Measurements from ENCODE around the gene MRPL52. TPM values are rescaled to one million over a fixed set of nuclear protein-coding genes. Genes with fewer than 3 reads are reported as not detected.

Gene MRPL52
- total and polyA plus RNA-seq, 2 of the 13 experiments (the other 11 are each of a cell fraction or from before 2014, with no cell fraction given): 118 to 329 TPM

- no peak for DNase-seq (ENCODE audit: low spot score)
- Histone ChIP-seq H3K36me3 (replicated peaks in 1 of 2; ENCODE audit: control insufficient read depth in 1 of 2, insufficient read depth in 2 of 2, low read length in 2 of 2) (peaks cover 14% of the 10 kb centered on the region in 2 experiments; a peak in 4 of 5 replicates), H3K27ac (ENCODE audit: extremely low read length, insufficient read depth, low read length) (no peak overlapping the region), H3K4me1 (ENCODE audit: insufficient read depth, low read length) (peaks cover 33% of the 10 kb centered on the region), H3K79me2 (ENCODE audit: insufficient read depth, low read length) (no peaks in the 10 kb centered on the region), H2AFZ (ENCODE audit: low read length) (no peak overlapping the region), H4K20me1 (ENCODE audit: insufficient read depth, low read length) (no peaks in the 10 kb centered on the region; the same call in 1 of the 2 replicates), H3K27me3 (ENCODE audit: control insufficient read depth in 1 of 2, insufficient read depth in 2 of 2, low read length in 2 of 2) (no peaks in the 10 kb centered on the region; a peak in 1 of 5 replicates), H3K9ac (ENCODE audit: insufficient read depth, low read depth, low read length) (no peak overlapping the region), H3K4me2 (ENCODE audit: low read depth, low read length) (no peak overlapping the region), H3K9me3 (ENCODE audit: low read length) (no peaks in the 10 kb centered on the region), H3K4me3 (replicated peaks in 1 of 3; ENCODE audit: insufficient read depth in 1 of 3, low read depth in 2 of 3, low read length in 3 of 3) (no peak overlapping the region)
- ATAC-seq: no peak
- intact Hi-C loops (cut with micrococcal nuclease; ENCODE audit: unreplicated experiment): no loop called here
- ChIA-PET CTCF (ENCODE audit: low intra/inter-chr PET ratio, low total read pairs) (no interaction called here), POLR2A (no interaction called here)
- in situ Hi-C loops (cut with HindIII; ENCODE audit: extremely low pct_ligation_motif_present, low pct_unique_long_range_greater_than_20kb): no loop called here
- no peak for FAIRE-seq
- no TSS peak for BruUV-seq (replicated peaks)
- WGBS (ENCODE audit: low lambda C conversion rate): 99% methylated on average over 15 of the region's 15 CpGs
- 0 out of 2 replicates have a peak, but pooled peaks have one; percentile 40 for TF ChIP-seq NFKB2 (CRISPR knock-in tag; IDR thresholded peaks at IDR 0.05; ENCODE audit: borderline replicate concordance)
- TF ChIP-seq ZNF816 (CRISPR knock-in tag; IDR thresholded peaks at IDR 0.05; ENCODE audit: borderline replicate concordance): no peak
- TF ChIP-seq NFAT5 (CRISPR knock-in tag; IDR thresholded peaks at IDR 0.05): peak; percentile 31; the same call in 1 of the 2 replicates
- TF ChIP-seq NFYC (CRISPR knock-in tag; IDR thresholded peaks at IDR 0.05): no peak
- TF ChIP-seq ZNF737 (CRISPR knock-in tag; IDR thresholded peaks at IDR 0.05; ENCODE audit: borderline replicate concordance): no peak
- 0 out of 2 replicates have a peak, but pooled peaks have one; percentile 16 for TF ChIP-seq HOXA3 (CRISPR knock-in tag; IDR thresholded peaks at IDR 0.05)
- no peak for TF ChIP-seq AKNA (CRISPR knock-in tag; IDR thresholded peaks at IDR 0.05; ENCODE audit: borderline replicate concordance)
- TF ChIP-seq AGO2 (optimal IDR thresholded peaks at IDR 0.05; ENCODE audit: low read depth, low read length): no peak
- TF ChIP-seq ZBTB44 (CRISPR knock-in tag; IDR thresholded peaks at IDR 0.05): no peak
- TF ChIP-seq SP2 (CRISPR knock-in tag; IDR thresholded peaks at IDR 0.05): no peak
- peak; percentile 36; the same call in 1 of the 2 replicates for TF ChIP-seq BRD4 (CRISPR knock-in tag; IDR thresholded peaks at IDR 0.05)
These were observed 45.5 kb downstream of the MRPL52 start for GRCh38 chr14:22875003-22875747.

Measured in HepG2 (cell line).